HEK293T (cell line): Measurements from ENCODE around the gene GAREM1.

Source experiments
- CTCF ChIA-PET: fragments of 350-600 bp; formaldehyde crosslinking; extraction: SDS; loops from one replicate; lab custom pipeline; 2021; ENCODE audit warnings: antibody characterized with exemption, inconsistent platforms; lab: Yijun Ruan, JAX
- POLR2A ChIA-PET: fragments of 350-600 bp; formaldehyde crosslinking; extraction: SDS; loops from one replicate; lab custom pipeline; 2020; ENCODE audit warnings: antibody characterized with exemption, inconsistent platforms; lab: Yijun Ruan, JAX
- DNase-seq: peaks from one replicate; pipeline ENCODE4 v3.0.0; 2012; ENCODE audit warnings: mixed read lengths; ENCODE audit errors: extremely low spot score
- ARNT ChIP-seq: fragments of 450-650 bp; IDR thresholded peaks from 2 replicates; pipeline ENCODE4 v1.6.1; 2017; ENCODE audit warnings: mild to moderate bottlenecking
- BHLHE40 ChIP-seq: fragments of 450-650 bp; IDR thresholded peaks from 2 replicates; pipeline ENCODE4 v1.6.1; 2016; ENCODE audit warnings: mild to moderate bottlenecking, moderate library complexity, borderline replicate concordance
- CTBP1 ChIP-seq: fragments of 450-650 bp; IDR thresholded peaks from 2 replicates; pipeline ENCODE4 v1.6.1; 2016; ENCODE audit warnings: borderline replicate concordance
- ELF4 ChIP-seq: fragments of 450-650 bp; IDR thresholded peaks from 2 replicates; pipeline ENCODE4 v1.6.1; 2017; ENCODE audit warnings: antibody characterized with exemption
- FOXA1 ChIP-seq: fragments of 450-650 bp; IDR thresholded peaks from 2 replicates; pipeline ENCODE4 v1.6.1; 2016; ENCODE audit warnings: mild to moderate bottlenecking
- FOXK2 ChIP-seq: fragments of 450-650 bp; IDR thresholded peaks from 2 replicates; pipeline ENCODE4 v1.6.1; 2016; ENCODE audit warnings: mild to moderate bottlenecking
- FOXM1 ChIP-seq: fragments of 450-650 bp; IDR thresholded peaks from 2 replicates; pipeline ENCODE4 v1.6.1; 2017; ENCODE audit warnings: mild to moderate bottlenecking, borderline replicate concordance
- HDGF ChIP-seq: fragments of 450-650 bp; IDR thresholded peaks from 2 replicates; pipeline ENCODE4 v1.6.1; 2017; ENCODE audit warnings: antibody characterized with exemption, borderline replicate concordance
- L3MBTL2 ChIP-seq: fragments of 450-650 bp; conservative IDR thresholded peaks from 2 replicates; pipeline ENCODE4 v1.6.1; 2016; ENCODE audit warnings: mild to moderate bottlenecking
- LEF1 ChIP-seq: fragments of 450-650 bp; IDR thresholded peaks from 2 replicates; pipeline ENCODE4 v1.6.1; 2017; ENCODE audit warnings: mild to moderate bottlenecking, borderline replicate concordance
- NFRKB ChIP-seq: fragments of 450-650 bp; IDR thresholded peaks from 2 replicates; pipeline ENCODE4 v1.6.1; 2016; ENCODE audit warnings: mild to moderate bottlenecking, moderate library complexity
- SP1 ChIP-seq: fragments of 450-650 bp; IDR thresholded peaks from 2 replicates; pipeline ENCODE4 v1.6.1; 2017
- SUZ12 ChIP-seq: fragments of 450-650 bp; IDR thresholded peaks from 2 replicates; pipeline ENCODE4 v1.6.1; 2016; ENCODE audit warnings: mild to moderate bottlenecking
- TARDBP ChIP-seq: fragments of 450-650 bp; IDR thresholded peaks from 2 replicates; pipeline ENCODE4 v1.6.1; 2016
- ZNF384 ChIP-seq: fragments of 450-650 bp; IDR thresholded peaks from 2 replicates; pipeline ENCODE4 v1.6.1; 2016
- TF ChIP-seq, protein P1 (sequence below): fragments of 450-650 bp; IDR thresholded peaks from 2 replicates; pipeline ENCODE4 v1.6.1; 2016

The GAREM1 gene

DNA sequence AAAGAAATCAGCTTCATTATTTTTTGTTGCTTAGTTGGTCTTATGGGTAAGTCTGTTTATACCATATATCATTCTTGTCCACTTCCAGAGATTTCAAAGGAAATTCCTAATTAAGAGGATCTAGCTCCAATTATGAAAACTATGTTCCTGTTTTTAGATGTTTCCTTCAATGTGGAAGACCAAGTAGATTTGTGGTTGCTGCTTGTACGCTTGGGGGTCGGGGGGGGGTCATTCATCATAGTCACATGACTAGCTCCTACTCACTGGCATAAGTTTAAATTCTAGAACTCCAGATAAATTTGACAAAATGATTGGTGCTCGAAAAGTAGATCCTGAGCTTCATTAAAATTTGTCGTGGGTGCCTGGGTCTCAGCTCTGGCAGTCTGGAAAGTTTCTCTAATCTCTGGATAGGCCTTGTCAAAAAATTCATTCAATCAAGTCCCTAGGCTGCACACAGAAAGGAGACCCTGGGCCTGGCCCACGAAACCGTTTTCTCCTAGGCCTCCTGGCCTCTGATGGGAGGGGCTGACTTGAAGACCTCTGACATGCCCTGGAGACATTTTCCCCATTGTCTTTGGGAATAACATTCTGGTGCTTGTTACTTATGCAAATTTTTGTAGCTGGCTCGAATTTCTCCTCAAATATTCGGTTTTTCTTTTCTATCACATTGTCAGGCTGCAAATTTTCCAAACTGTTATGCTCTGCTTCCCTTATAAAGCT is 218.4 kb downstream of the GAREM1 start:
- TF ChIP-seq FOXA1 (no peak), CTBP1 (no peak), ZNF384 (no peak), ARNT (no peak), BHLHE40 (no peak), HDGF (no peak), L3MBTL2 (no peak), FOXM1 (no peak), LEF1 (no peak), SP1 (no peak), TARDBP (no peak), ELF4 (no peak), SUZ12 (no peak), NFRKB (no peak), FOXK2 (no peak)
- TF ChIP-seq, protein P1, sequence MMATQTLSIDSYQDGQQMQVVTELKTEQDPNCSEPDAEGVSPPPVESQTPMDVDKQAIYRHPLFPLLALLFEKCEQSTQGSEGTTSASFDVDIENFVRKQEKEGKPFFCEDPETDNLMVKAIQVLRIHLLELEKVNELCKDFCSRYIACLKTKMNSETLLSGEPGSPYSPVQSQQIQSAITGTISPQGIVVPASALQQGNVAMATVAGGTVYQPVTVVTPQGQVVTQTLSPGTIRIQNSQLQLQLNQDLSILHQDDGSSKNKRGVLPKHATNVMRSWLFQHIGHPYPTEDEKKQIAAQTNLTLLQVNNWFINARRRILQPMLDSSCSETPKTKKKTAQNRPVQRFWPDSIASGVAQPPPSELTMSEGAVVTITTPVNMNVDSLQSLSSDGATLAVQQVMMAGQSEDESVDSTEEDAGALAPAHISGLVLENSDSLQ: no peak
- ChIA-PET POLR2A (interaction anchor here (1.1 kb wide), 1 partner anchor 11 kb away, joined by 3 read pairs; no protein-coding TSS in a partner anchor), CTCF (interaction anchor here (0.5 to 1.9 kb wide), 5 partner anchors 8 to 301 kb away, joined by 3 to 6 read pairs (median 3); no protein-coding TSS in a partner anchor)
- no peak for DNase-seq

GRCh38 chr18:32251466-32251865 is 219.2 kb downstream of the GAREM1 start:
- no peak for DNase-seq
- CTCF ChIA-PET: interaction anchor here (0.6 to 1.9 kb wide), 2 partner anchors 9 to 20 kb away, joined by 3 to 6 read pairs; no protein-coding TSS in a partner anchor
- POLR2A ChIA-PET: no interaction called here
- TF ChIP-seq HDGF (no peak), ELF4 (no peak), FOXK2 (no peak), ARNT (no peak), SP1 (no peak), ZNF384 (no peak), FOXA1 (no peak), NFRKB (no peak), BHLHE40 (no peak), CTBP1 (no peak), FOXM1 (no peak), LEF1 (no peak), TARDBP (no peak), SUZ12 (no peak), L3MBTL2 (no peak)
- TF ChIP-seq, protein P1: no peak

GRCh38 chr18:32249147-32249929 is 221.3 kb downstream of the GAREM1 start:
- TF ChIP-seq LEF1: no peak
- no peak for TF ChIP-seq ELF4
- TF ChIP-seq CTBP1: no peak
- no peak for TF ChIP-seq FOXM1
- TF ChIP-seq ARNT: no peak
- TF ChIP-seq FOXA1: no peak
- TF ChIP-seq SP1: no peak
- no peak for TF ChIP-seq BHLHE40
- TF ChIP-seq FOXK2: no peak
- TF ChIP-seq, protein P1: no peak
- no peak for TF ChIP-seq TARDBP
- TF ChIP-seq ZNF384: no peak
- no peak for TF ChIP-seq HDGF
- TF ChIP-seq NFRKB: no peak
- TF ChIP-seq SUZ12: no peak
- no peak for TF ChIP-seq L3MBTL2
- CTCF ChIA-PET: interaction anchor here (0.6 to 1.0 kb wide), 3 partner anchors 11 to 29 kb away, joined by 3 to 5 read pairs (median 5); no protein-coding TSS in a partner anchor
- no peak for DNase-seq
- POLR2A ChIA-PET: no interaction called here

DNA sequence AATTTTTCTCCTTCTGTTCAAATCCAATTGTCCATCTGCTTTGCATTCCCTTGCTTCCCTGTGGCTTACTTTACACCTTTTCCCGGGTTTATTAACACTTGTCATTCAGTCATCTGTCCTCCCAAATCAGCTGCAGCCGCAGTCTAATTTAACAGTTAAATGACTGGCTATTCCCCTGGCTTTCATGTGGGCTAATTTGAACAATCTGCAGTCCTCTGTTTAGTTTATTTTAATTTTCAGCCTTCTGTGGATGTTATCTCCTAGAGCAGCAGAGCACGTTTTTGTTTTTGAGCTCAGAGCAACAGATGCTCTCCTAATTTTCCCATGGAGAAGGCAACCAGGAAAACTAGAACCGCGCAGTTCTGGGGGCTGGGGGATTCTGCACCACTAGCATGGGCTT is 225.8 kb downstream of the GAREM1 start:
- ChIA-PET CTCF (no interaction called here), POLR2A (no interaction called here)
- no peak for DNase-seq
- TF ChIP-seq, protein P1: no peak
- TF ChIP-seq TARDBP: no peak
- TF ChIP-seq BHLHE40: no peak
- TF ChIP-seq L3MBTL2: no peak

DNA sequence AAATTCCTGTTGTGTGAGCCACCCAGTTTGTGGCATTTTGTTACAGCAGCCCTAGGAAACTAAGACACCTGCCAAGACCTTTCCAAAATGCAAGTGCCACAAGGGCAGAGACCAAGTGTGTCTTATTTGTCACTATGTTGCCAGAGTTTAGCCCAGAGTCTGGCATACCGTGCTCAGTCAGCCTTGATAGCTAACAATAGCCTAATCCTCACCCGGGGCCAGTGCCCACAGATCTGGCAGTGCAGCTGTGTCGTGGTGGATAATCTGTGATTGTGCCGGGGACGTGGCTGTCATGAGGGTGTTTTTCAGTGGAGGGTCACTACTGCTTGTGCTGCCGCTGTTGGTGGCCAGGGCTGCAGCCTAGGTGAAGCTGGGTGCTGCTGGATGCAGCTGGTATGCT is 227.3 kb downstream of the GAREM1 start:
- TF ChIP-seq, protein P1: no peak
- TF ChIP-seq L3MBTL2 (no peak), TARDBP (no peak), FOXK2 (no peak), FOXA1 (no peak), ARNT (no peak), SP1 (no peak), HDGF (no peak), SUZ12 (no peak), LEF1 (no peak), CTBP1 (no peak), ELF4 (no peak), ZNF384 (no peak), FOXM1 (no peak), BHLHE40 (no peak), NFRKB (no peak)
- ChIA-PET CTCF (no interaction called here), POLR2A (no interaction called here)
- DNase-seq: no peak
